ENCODE results near the gene ANXA4. TPM values are rescaled to one million over a fixed set of nuclear protein-coding genes. Genes with fewer than 3 reads are reported as not detected.

The ANXA4 gene
- total RNA-seq, 1 experiment from 2014 or later = 92.0 TPM

GRCh38 chr2:69723791-69724190 lies 18.1 kb upstream of the ANXA4 start:
- TF ChIP-seq CTCF (IDR thresholded peaks at IDR 0.05; ENCODE audit: insufficient read depth in 1 of 2, low read depth in 1 of 2, low read length in 1 of 2, severe bottlenecking in 1 of 2, unreplicated experiment in 1 of 2) = no peak
- no peak for DNase-seq
- no peaks in the 10 kb centered on the region for H3K36me3 ChIP-seq (ENCODE audit: control insufficient read depth, insufficient read depth, low read length)
- H3K9me3 ChIP-seq = no peaks in the 10 kb centered on the region
- Mint-ChIP-seq H3K4me1 (ENCODE audit: low read depth, unreplicated experiment) (peaks cover 11% of the 10 kb centered on the region), H3K27ac (ENCODE audit: unreplicated experiment) (no peak overlapping the region), H3K36me3 (ENCODE audit: insufficient read depth, unreplicated experiment) (no peaks in the 10 kb centered on the region), H3K9me3 (ENCODE audit: unreplicated experiment) (no peaks in the 10 kb centered on the region), H3K27me3 (ENCODE audit: insufficient read depth, unreplicated experiment) (no peaks in the 10 kb centered on the region), H3K4me3 (ENCODE audit: unreplicated experiment) (no peak overlapping the region)
- no peak overlapping the region for H3K4me3 ChIP-seq (ENCODE audit: low read depth, low read length)
- peaks cover 5% of the 10 kb centered on the region for H3K4me1 ChIP-seq
- intact Hi-C loops (cut with micrococcal nuclease; ENCODE audit: unreplicated experiment) = loop anchor here (1.0 to 5.0 kb wide), 3 partner anchors 74 to 191 kb away; partner anchors contain the start of gene MXD1
- CTCF ChIA-PET = interaction anchor here (1.0 to 2.6 kb wide), 3 partner anchors 11 to 105 kb away, joined by 4 to 31 read pairs (median 17); partner anchors contain the start of gene GMCL1
- H3K27me3 ChIP-seq (replicated peaks; ENCODE audit: control insufficient read depth, insufficient read depth, low read length) = no peaks in the 10 kb centered on the region
- no TSS peak for BruUV-seq (replicated peaks)
- POLR2A ChIA-PET = no interaction called here

- H3K4me1 Mint-ChIP-seq (ENCODE audit: low read depth, unreplicated experiment) = peaks cover 12% of the 10 kb centered on the region
- peaks cover 5% of the 10 kb centered on the region for H3K4me1 ChIP-seq
- CTCF ChIA-PET = interaction anchor here (0.6 to 3.3 kb wide), 53 partner anchors 8 to 533 kb away, joined by 3 to 198 read pairs (median 5); partner anchors contain the start of genes ANXA4, GMCL1, MXD1 and SNRNP27
- H3K27me3 ChIP-seq (replicated peaks; ENCODE audit: control insufficient read depth, insufficient read depth, low read length) = no peaks in the 10 kb centered on the region
- H3K27ac Mint-ChIP-seq (ENCODE audit: unreplicated experiment) = no peak overlapping the region
- peak overlapping the region; percentile 66 for H3K4me3 Mint-ChIP-seq (ENCODE audit: unreplicated experiment)
- peak; percentile 83 to 95 for TF ChIP-seq CTCF (IDR thresholded peaks at IDR 0.05; ENCODE audit: insufficient read depth in 1 of 2, low read depth in 1 of 2, low read length in 1 of 2, severe bottlenecking in 1 of 2, unreplicated experiment in 1 of 2)
- peak overlapping the region; percentile 20 for H3K4me3 ChIP-seq (ENCODE audit: low read depth, low read length)
- POLR2A ChIA-PET = interaction anchor here (0.6 to 1.5 kb wide), 6 partner anchors 9 to 722 kb away, joined by 3 to 12 read pairs (median 6); partner anchors contain the start of genes ANXA4 and MXD1
- intact Hi-C loops (cut with micrococcal nuclease; ENCODE audit: unreplicated experiment) = loop anchor here (1.0 to 5.0 kb wide), 3 partner anchors 73 to 190 kb away; partner anchors contain the start of gene MXD1
- no peaks in the 10 kb centered on the region for H3K9me3 ChIP-seq
- peak; percentile 85 to 92 for DNase-seq
- H3K36me3 Mint-ChIP-seq (ENCODE audit: insufficient read depth, unreplicated experiment) = no peaks in the 10 kb centered on the region
- BruUV-seq (replicated peaks) = no TSS peak
- H3K9me3 Mint-ChIP-seq (ENCODE audit: unreplicated experiment) = no peaks in the 10 kb centered on the region
- no peaks in the 10 kb centered on the region for H3K27me3 Mint-ChIP-seq (ENCODE audit: insufficient read depth, unreplicated experiment)
- no peaks in the 10 kb centered on the region for H3K36me3 ChIP-seq (ENCODE audit: control insufficient read depth, insufficient read depth, low read length)
Observed at GRCh38 chr2:69724540-69725159, 17.3 kb upstream of the ANXA4 start.

GRCh38 chr2:69725706-69726360 lies 16.1 kb upstream of the ANXA4 start:
- Histone ChIP-seq H3K27me3 (replicated peaks; ENCODE audit: control insufficient read depth, insufficient read depth, low read length) (no peaks in the 10 kb centered on the region), H3K36me3 (ENCODE audit: control insufficient read depth, insufficient read depth, low read length) (no peaks in the 10 kb centered on the region), H3K9me3 (no peaks in the 10 kb centered on the region), H3K4me3 (ENCODE audit: low read depth, low read length) (no peak overlapping the region), H3K4me1 (peaks cover 5% of the 10 kb centered on the region)
- peaks cover 12% of the 10 kb centered on the region for H3K4me1 Mint-ChIP-seq (ENCODE audit: low read depth, unreplicated experiment)
- no TSS peak for BruUV-seq (replicated peaks)
- H3K4me3 Mint-ChIP-seq (ENCODE audit: unreplicated experiment) = no peak overlapping the region
- CTCF ChIA-PET = interaction anchor here (1.0 to 3.3 kb wide), 9 partner anchors 9 to 188 kb away, joined by 7 to 198 read pairs (median 13); partner anchors contain the start of genes ANXA4, MXD1 and SNRNP27
- H3K27me3 Mint-ChIP-seq (ENCODE audit: insufficient read depth, unreplicated experiment) = no peaks in the 10 kb centered on the region
- no peaks in the 10 kb centered on the region for H3K36me3 Mint-ChIP-seq (ENCODE audit: insufficient read depth, unreplicated experiment)
- intact Hi-C loops (cut with micrococcal nuclease; ENCODE audit: unreplicated experiment) = loop anchor here (2.0 kb wide), 1 partner anchor 189 kb away; the partner anchor contains the start of gene MXD1
- no peak overlapping the region for H3K27ac Mint-ChIP-seq (ENCODE audit: unreplicated experiment)
- no peak for TF ChIP-seq CTCF (IDR thresholded peaks at IDR 0.05; ENCODE audit: insufficient read depth in 1 of 2, low read depth in 1 of 2, low read length in 1 of 2, severe bottlenecking in 1 of 2, unreplicated experiment in 1 of 2)
- DNase-seq = no peak
- H3K9me3 Mint-ChIP-seq (ENCODE audit: unreplicated experiment) = no peaks in the 10 kb centered on the region
- POLR2A ChIA-PET = interaction anchor here (1.5 kb wide), 1 partner anchor 188 kb away, joined by 12 read pairs; the partner anchor contains the start of gene MXD1
